ENCODE data around the gene ADGRD1. TPM values are rescaled to one million over a fixed set of nuclear protein-coding genes. Genes with fewer than 3 reads are reported as not detected.

ADGRD1 gene
- total and polyA plus RNA-seq, 2 of the 8 experiments (the other 6 are each of a cell fraction or from before 2014, with no cell fraction given), result 0.36 to 0.48 TPM

GRCh38 chr12:131024026-131024425 lies 70.3 kb downstream of the ADGRD1 start:
- H4K91ac ChIP-seq (replicated peaks; ENCODE audit: insufficient read length, low read length), result no peak overlapping the region
- H4K20me1 ChIP-seq (replicated peaks in 1 of 2; ENCODE audit: control insufficient read depth in 1 of 2, insufficient read depth in 2 of 2, low read length in 2 of 2), result peaks cover 0 to 1% of the 10 kb centered on the region in 2 experiments
- H3K56ac ChIP-seq (replicated peaks; ENCODE audit: insufficient read length, low read depth, low read length), result no peak overlapping the region
- no peak overlapping the region for H4K5ac ChIP-seq (ENCODE audit: insufficient read length, low read depth, low read length)
- no peak overlapping the region for H3K4me2 ChIP-seq (ENCODE audit: insufficient read depth in 1 of 2, low read depth in 2 of 2, low read length in 2 of 2)
- H2BK12ac ChIP-seq (ENCODE audit: low read depth, low read length), result no peak overlapping the region
- POLR2A ChIA-PET (ENCODE audit: partially characterized antibody), result no interaction called here
- H2BK120ac ChIP-seq (replicated peaks; ENCODE audit: low read depth, low read length), result no peak overlapping the region
- H3K23ac ChIP-seq (ENCODE audit: insufficient read length), result no peak overlapping the region
- H3K27me3 ChIP-seq (replicated peaks in 1 of 4; ENCODE audit: control insufficient read depth in 3 of 4, extremely low read depth in 1 of 4, insufficient read depth in 3 of 4, low read length in 3 of 4), result no peaks in the 10 kb centered on the region
- no peak overlapping the region for H4K8ac ChIP-seq (ENCODE audit: extremely low read depth, insufficient read depth, low read length)
- H2BK20ac ChIP-seq (ENCODE audit: low read length), result no peak overlapping the region
- DNase-seq (ENCODE audit: low read depth in 1 of 2, low spot score in 2 of 2), result no peak
- H3K9me3 ChIP-seq (ENCODE audit: insufficient read depth in 2 of 2, low read depth in 1 of 2, low read length in 1 of 2), result no peaks in the 10 kb centered on the region
- no peak overlapping the region for H3K4me3 ChIP-seq (ENCODE audit: extremely low read depth in 1 of 4, insufficient read depth in 2 of 4, low read depth in 3 of 4, low read length in 4 of 4)
- no peak overlapping the region for H3K18ac ChIP-seq (ENCODE audit: extremely low read depth, low read length)
- H2BK15ac ChIP-seq (ENCODE audit: low read length), result no peak overlapping the region
- no peak overlapping the region for H2AK5ac ChIP-seq (ENCODE audit: low read depth, low read length)
- H3K36me3 ChIP-seq (ENCODE audit: control insufficient read depth in 2 of 4, insufficient read depth in 4 of 4, low read length in 3 of 4), result no peaks in the 10 kb centered on the region
- no peak overlapping the region for H2AFZ ChIP-seq (ENCODE audit: low read length)
- CTCF ChIA-PET (ENCODE audit: partially characterized antibody), result interaction anchor here (1.0 kb wide), 1 partner anchor 92 kb away, joined by 3 read pairs; no protein-coding TSS in a partner anchor
- H2BK5ac ChIP-seq (ENCODE audit: low read depth, low read length), result no peak overlapping the region
- FAIRE-seq, result no peak
- no peaks in the 10 kb centered on the region for H3K23me2 ChIP-seq (ENCODE audit: low read depth, low read length)
- H3K79me2 ChIP-seq (ENCODE audit: control insufficient read depth in 1 of 2, insufficient read depth in 2 of 2, low read length in 2 of 2), result no peaks in the 10 kb centered on the region
- H3K4ac ChIP-seq (replicated peaks; ENCODE audit: insufficient read length, low read depth, low read length), result no peak overlapping the region
- no peak overlapping the region for H3K27ac ChIP-seq (ENCODE audit: low read depth, low read length)
- no peaks in the 10 kb centered on the region for H3K79me1 ChIP-seq (ENCODE audit: low read depth, low read length)
- TF ChIP-seq RAD21 (IDR thresholded peaks at IDR 0.05 in 1 of 2, conservative IDR thresholded peaks at IDR 0.05 in 1 of 2; ENCODE audit: low read depth in 2 of 2, low read length in 2 of 2), result no peak
- no peak for TF ChIP-seq POU5F1 (IDR thresholded peaks at IDR 0.05; ENCODE audit: low read depth, low read length)
- TF ChIP-seq CTCF (IDR thresholded peaks at IDR 0.05; ENCODE audit: control extremely low read depth in 1 of 3, insufficient read depth in 1 of 3, low read depth in 1 of 3, low read length in 3 of 3), result no peak
- no peak for TF ChIP-seq TCF12 (IDR thresholded peaks at IDR 0.05; ENCODE audit: low read depth, low read length)
- TF ChIP-seq ZNF274 (IDR thresholded peaks at IDR 0.05; ENCODE audit: borderline replicate concordance, extremely low read depth, low read length), result no peak
- TF ChIP-seq SIX5 (IDR thresholded peaks at IDR 0.05; ENCODE audit: low read depth, low read length), result no peak
- no peak for TF ChIP-seq USF2 (IDR thresholded peaks at IDR 0.05; ENCODE audit: low read length)
- no peak for TF ChIP-seq BACH1 (IDR thresholded peaks at IDR 0.05; ENCODE audit: low read length)
- no peak for TF ChIP-seq SP2 (IDR thresholded peaks at IDR 0.05; ENCODE audit: low read length)
- no peak for TF ChIP-seq NRF1 (IDR thresholded peaks at IDR 0.05; ENCODE audit: low read depth, low read length)
- no peak for TF ChIP-seq KDM4A (IDR thresholded peaks at IDR 0.05; ENCODE audit: low read depth, low read length, severe bottlenecking)
- H3K9ac ChIP-seq (replicated peaks in 1 of 4; ENCODE audit: extremely low read depth in 1 of 4, low read depth in 3 of 4, low read length in 3 of 4), result no peak overlapping the region
- H3K14ac ChIP-seq (ENCODE audit: insufficient read length), result no peak overlapping the region
- WGBS, 2 experiments (ENCODE audit: extremely low coverage in 1 of 2, insufficient coverage in 1 of 2, insufficient read length in 1 of 2, insufficient replicate concordance in 2 of 2, low coverage in 1 of 2, low lambda C conversion rate in 2 of 2, missing lambda C conversion rate in 1 of 2), result 90% methylated on average over 11 of the region's 11 CpGs; no CpG with 5 or more reads in 1 of the 2 experiments
- H3K4me1 ChIP-seq (replicated peaks in 1 of 4; ENCODE audit: control insufficient read depth in 3 of 4, insufficient read depth in 4 of 4, low read length in 3 of 4), result no peaks in the 10 kb centered on the region

Measured in H1 (cell line).